ENCODE measurements around the gene PARD3B. TPM values are rescaled to one million over a fixed set of nuclear protein-coding genes. Genes with fewer than 3 reads are reported as not detected.

Gene PARD3B
- total and polyA plus RNA-seq, 2 of the 8 experiments (the other 6 are each of a cell fraction or from before 2014, with no cell fraction given), result 1.2 to 5.7 TPM

- FAIRE-seq (no peak), DNase-seq (ENCODE audit: low read depth in 1 of 2, low spot score in 2 of 2) (no peak)
- Histone ChIP-seq H3K4ac (replicated peaks; ENCODE audit: insufficient read length, low read depth, low read length) (no peak overlapping the region), H3K56ac (replicated peaks; ENCODE audit: insufficient read length, low read depth, low read length) (no peak overlapping the region), H2BK12ac (ENCODE audit: low read depth, low read length) (no peak overlapping the region), H3K23ac (ENCODE audit: insufficient read length) (no peak overlapping the region), H2BK15ac (ENCODE audit: low read length) (no peak overlapping the region), H2AFZ (ENCODE audit: low read length) (no peak overlapping the region), H3K79me1 (ENCODE audit: low read depth, low read length) (no peaks in the 10 kb centered on the region; the same call in 1 of the 2 replicates), H3K9me3 (ENCODE audit: insufficient read depth in 2 of 2, low read depth in 1 of 2, low read length in 1 of 2) (peaks cover 3 to 10% of the 10 kb centered on the region in 2 experiments), H4K8ac (ENCODE audit: extremely low read depth, insufficient read depth, low read length) (no peak overlapping the region), H4K91ac (replicated peaks; ENCODE audit: insufficient read length, low read length) (no peak overlapping the region), H4K5ac (ENCODE audit: insufficient read length, low read depth, low read length) (no peak overlapping the region), H3K18ac (ENCODE audit: extremely low read depth, low read length) (no peak overlapping the region), H3K36me3 (ENCODE audit: control insufficient read depth in 2 of 4, insufficient read depth in 4 of 4, low read length in 3 of 4) (no peaks in the 10 kb centered on the region), H3K27ac (ENCODE audit: low read depth, low read length) (no peak overlapping the region), H3K4me2 (ENCODE audit: insufficient read depth in 1 of 2, low read depth in 2 of 2, low read length in 2 of 2) (no peak overlapping the region), H2BK120ac (replicated peaks; ENCODE audit: low read depth, low read length) (no peak overlapping the region), H3K79me2 (ENCODE audit: control insufficient read depth in 1 of 2, insufficient read depth in 2 of 2, low read length in 2 of 2) (no peaks in the 10 kb centered on the region), H3K4me3 (ENCODE audit: extremely low read depth in 1 of 4, insufficient read depth in 2 of 4, low read depth in 3 of 4, low read length in 4 of 4) (no peak overlapping the region), H2BK5ac (ENCODE audit: low read depth, low read length) (no peak overlapping the region), H2AK5ac (ENCODE audit: low read depth, low read length) (no peak overlapping the region), H3K4me1 (replicated peaks in 1 of 4; ENCODE audit: control insufficient read depth in 3 of 4, insufficient read depth in 4 of 4, low read length in 3 of 4) (peaks cover 0 to 4% (median 0%) of the 10 kb centered on the region in 4 experiments; a peak in 1 of 7 replicates), H2BK20ac (ENCODE audit: low read length) (no peak overlapping the region), H3K23me2 (ENCODE audit: low read depth, low read length) (no peaks in the 10 kb centered on the region), H3K9ac (replicated peaks in 1 of 4; ENCODE audit: extremely low read depth in 1 of 4, low read depth in 3 of 4, low read length in 3 of 4) (no peak overlapping the region), H3K14ac (ENCODE audit: insufficient read length) (no peak overlapping the region), H4K20me1 (replicated peaks in 1 of 2; ENCODE audit: control insufficient read depth in 1 of 2, insufficient read depth in 2 of 2, low read length in 2 of 2) (no peaks in the 10 kb centered on the region), H3K27me3 (replicated peaks in 1 of 4; ENCODE audit: control insufficient read depth in 3 of 4, extremely low read depth in 1 of 4, insufficient read depth in 3 of 4, low read length in 3 of 4) (no peaks in the 10 kb centered on the region)
- POLR2A ChIA-PET (ENCODE audit: partially characterized antibody), result interaction anchor here (0.6 kb wide), 1 partner anchor 33 kb away, joined by 5 read pairs; no protein-coding TSS in a partner anchor
- no peak for TF ChIP-seq CREB1 (IDR thresholded peaks at IDR 0.05)
- TF ChIP-seq EP300 (IDR thresholded peaks at IDR 0.05; ENCODE audit: borderline replicate concordance in 1 of 2, low read depth in 2 of 2, low read length in 2 of 2), result peak in 1 of 2 experiments; percentile 58; a peak in 1 of 3 replicates
- WGBS, 2 experiments (ENCODE audit: extremely low coverage in 1 of 2, insufficient coverage in 1 of 2, insufficient read length in 1 of 2, insufficient replicate concordance in 2 of 2, low coverage in 1 of 2, low lambda C conversion rate in 2 of 2, missing lambda C conversion rate in 1 of 2), result 69% methylated on average over 1 of the region's 1 CpG; no CpG with 5 or more reads in 1 of the 2 experiments
- CTCF ChIA-PET (ENCODE audit: partially characterized antibody), result interaction anchor here (0.6 to 1.7 kb wide), 2 partner anchors 14 to 385 kb away, joined by 4 to 5 read pairs; no protein-coding TSS in a partner anchor
Measured at GRCh38 chr2:205290299-205290698, 745.0 kb downstream of the PARD3B start.

All from H1 (cell line).